PFSK-1 (cell line): ENCODE data around the gene GMDS.

Experiments used
- POLR2AphosphoS5 ChIP-seq: IDR thresholded peaks from 2 replicates; pipeline ENCODE4 v1.6.1; 2012; ENCODE audit warnings: low read depth, mild to moderate bottlenecking, control low read depth, low read length, moderate library complexity
- REST ChIP-seq, 2 experiments: IDR thresholded peaks; 2 replicates each; pipeline versions ENCODE4 v1.6.1 to v1.8.0; 2011 to 2012; ENCODE audit warnings: low read depth in 2 of 2, low read length in 2 of 2, control low read depth in 1 of 2, inconsistent platforms in 1 of 2, mild to moderate bottlenecking in 1 of 2, moderate library complexity in 1 of 2; ENCODE audit not compliant: insufficient read depth in 1 of 2
- SIN3A ChIP-seq: IDR thresholded peaks from 2 replicates; pipeline ENCODE4 v1.6.1; 2012; ENCODE audit warnings: mild to moderate bottlenecking, low read length, moderate library complexity, borderline replicate concordance; ENCODE audit not compliant: insufficient read depth
- TAF1 ChIP-seq: IDR thresholded peaks from 2 replicates; pipeline ENCODE4 v1.6.1; 2012; ENCODE audit warnings: low read length, control low read depth, borderline replicate concordance; ENCODE audit not compliant: insufficient read depth

- TF ChIP-seq POLR2AphosphoS5: no peak
- TF ChIP-seq REST (IDR thresholded peaks at IDR 0.05; ENCODE audit: insufficient read depth in 1 of 2, low read depth in 2 of 2, low read length in 2 of 2): no peak
- no peak for TF ChIP-seq SIN3A
- no peak for TF ChIP-seq TAF1
Observed at GRCh38 chr6:1626481-1626880, 618.9 kb downstream of the GMDS start.
